HEK293 (cell line): ENCODE data around the gene PTGFRN.

Source experiments
- KLF9 ChIP-seq: fragments of 450-650 bp; formaldehyde crosslinking; IDR thresholded peaks from 2 replicates; pipeline ENCODE4 v1.5.1; 2016; ENCODE audit warnings: missing biosample characterization, missing genetic modification characterization, low read depth
- PATZ1 ChIP-seq: fragments of 450-650 bp; formaldehyde crosslinking; IDR thresholded peaks from 2 replicates; pipeline ENCODE4 v1.5.1; 2016; ENCODE audit warnings: missing biosample characterization, missing genetic modification characterization
- REPIN1 ChIP-seq: fragments of 450-650 bp; formaldehyde crosslinking; IDR thresholded peaks from 2 replicates; pipeline ENCODE4 v1.5.1; 2017; ENCODE audit warnings: missing biosample characterization, missing genetic modification characterization, low read depth
- SCRT1 ChIP-seq: fragments of 450-650 bp; formaldehyde crosslinking; IDR thresholded peaks from 2 replicates; pipeline ENCODE4 v1.5.1; 2016; ENCODE audit warnings: missing biosample characterization, missing genetic modification characterization, borderline replicate concordance
- YY2 ChIP-seq: fragments of 450-650 bp; formaldehyde crosslinking; IDR thresholded peaks from 2 replicates; pipeline ENCODE4 v1.5.1; 2016; ENCODE audit warnings: missing biosample characterization, missing genetic modification characterization
- ZBTB11 ChIP-seq: fragments of 450-650 bp; formaldehyde crosslinking; conservative IDR thresholded peaks from 2 replicates; pipeline ENCODE4 v1.5.1; 2016; ENCODE audit warnings: low read depth, missing biosample characterization, missing genetic modification characterization
- ZNF138 ChIP-seq: fragments of 450-650 bp; formaldehyde crosslinking; IDR thresholded peaks from 2 replicates; pipeline ENCODE4 v1.5.1; 2016; ENCODE audit warnings: missing biosample characterization, missing genetic modification characterization, borderline replicate concordance
- ZNF184 ChIP-seq: fragments of 450-650 bp; IDR thresholded peaks from 2 replicates; pipeline ENCODE4 v1.5.1; 2018; ENCODE audit warnings: missing biosample characterization, mild to moderate bottlenecking, missing genetic modification characterization
- ZNF19 ChIP-seq: fragments of 450-650 bp; formaldehyde crosslinking; IDR thresholded peaks from 2 replicates; pipeline ENCODE4; 2016; ENCODE audit warnings: missing biosample characterization, missing genetic modification characterization, low read depth
- ZNF24 ChIP-seq: fragments of 450-650 bp; formaldehyde crosslinking; IDR thresholded peaks from 2 replicates; pipeline ENCODE4 v1.5.1; 2016; ENCODE audit warnings: missing biosample characterization, missing genetic modification characterization
- ZNF335 ChIP-seq: fragments of 450-650 bp; formaldehyde crosslinking; conservative IDR thresholded peaks from 2 replicates; pipeline ENCODE4 v1.5.1; 2016; ENCODE audit warnings: missing biosample characterization, missing genetic modification characterization
- ZNF341 ChIP-seq: fragments of 450-650 bp; formaldehyde crosslinking; IDR thresholded peaks from 2 replicates; pipeline ENCODE4; 2016; ENCODE audit warnings: low read depth, missing biosample characterization, missing genetic modification characterization
- ZNF394 ChIP-seq: fragments of 450-650 bp; formaldehyde crosslinking; IDR thresholded peaks from 2 replicates; pipeline ENCODE4 v1.5.1; 2016; ENCODE audit warnings: missing biosample characterization, missing genetic modification characterization, mild to moderate bottlenecking, moderate library complexity, borderline replicate concordance
- ZNF426 ChIP-seq: fragments of 450-650 bp; formaldehyde crosslinking; IDR thresholded peaks from 2 replicates; pipeline ENCODE4 v1.5.1; 2017; ENCODE audit warnings: missing biosample characterization, missing genetic modification characterization, mild to moderate bottlenecking, inconsistent platforms, moderate library complexity
- ZNF510 ChIP-seq: fragments of 450-650 bp; formaldehyde crosslinking; IDR thresholded peaks from 2 replicates; pipeline ENCODE4 v1.5.1; 2018; ENCODE audit warnings: mild to moderate bottlenecking, missing genetic modification characterization, missing biosample characterization; ENCODE audit not compliant: insufficient replicate concordance
- ZNF658 ChIP-seq: fragments of 450-650 bp; formaldehyde crosslinking; IDR thresholded peaks from 2 replicates; pipeline ENCODE4; 2016; ENCODE audit warnings: missing biosample characterization, missing genetic modification characterization
- ZNF664 ChIP-seq: fragments of 450-650 bp; formaldehyde crosslinking; IDR thresholded peaks from 2 replicates; pipeline ENCODE4 v1.5.1; 2016; ENCODE audit warnings: missing biosample characterization, missing genetic modification characterization
- ZNF768 ChIP-seq: fragments of 450-650 bp; formaldehyde crosslinking; IDR thresholded peaks from 2 replicates; pipeline ENCODE4 v1.5.1; 2018; ENCODE audit warnings: missing biosample characterization, mild to moderate bottlenecking, missing genetic modification characterization
- ZSCAN16 ChIP-seq: fragments of 450-650 bp; formaldehyde crosslinking; IDR thresholded peaks from 2 replicates; pipeline ENCODE4 v1.5.1; 2016; ENCODE audit warnings: missing biosample characterization, missing genetic modification characterization
- ZSCAN4 ChIP-seq: fragments of 450-650 bp; formaldehyde crosslinking; IDR thresholded peaks from 2 replicates; pipeline ENCODE4 v1.5.1; 2017; ENCODE audit warnings: missing biosample characterization, missing genetic modification characterization
- TF ChIP-seq, protein P1 (sequence below): sonication (generic); formaldehyde crosslinking; IDR thresholded peaks from 2 replicates; pipeline ENCODE4 v1.8.1; 2022; ENCODE audit warnings: mild to moderate bottlenecking, moderate library complexity, missing genetic modification reagents
- TF ChIP-seq, protein P2 (sequence below): fragments of 450-650 bp; formaldehyde crosslinking; IDR thresholded peaks from 2 replicates; pipeline ENCODE4 v1.5.1; 2016; ENCODE audit warnings: missing biosample characterization, missing genetic modification characterization
- TF ChIP-seq, protein P3 (sequence below): fragments of 450-650 bp; formaldehyde crosslinking; IDR thresholded peaks from 2 replicates; pipeline ENCODE4 v1.5.1; 2016; ENCODE audit warnings: missing biosample characterization, missing genetic modification characterization
- TF ChIP-seq, protein P4 (sequence below): fragments of 450-650 bp; formaldehyde crosslinking; IDR thresholded peaks from 2 replicates; pipeline ENCODE4 v1.5.1; 2016; ENCODE audit warnings: missing biosample characterization, missing genetic modification characterization

The PTGFRN gene

DNA sequence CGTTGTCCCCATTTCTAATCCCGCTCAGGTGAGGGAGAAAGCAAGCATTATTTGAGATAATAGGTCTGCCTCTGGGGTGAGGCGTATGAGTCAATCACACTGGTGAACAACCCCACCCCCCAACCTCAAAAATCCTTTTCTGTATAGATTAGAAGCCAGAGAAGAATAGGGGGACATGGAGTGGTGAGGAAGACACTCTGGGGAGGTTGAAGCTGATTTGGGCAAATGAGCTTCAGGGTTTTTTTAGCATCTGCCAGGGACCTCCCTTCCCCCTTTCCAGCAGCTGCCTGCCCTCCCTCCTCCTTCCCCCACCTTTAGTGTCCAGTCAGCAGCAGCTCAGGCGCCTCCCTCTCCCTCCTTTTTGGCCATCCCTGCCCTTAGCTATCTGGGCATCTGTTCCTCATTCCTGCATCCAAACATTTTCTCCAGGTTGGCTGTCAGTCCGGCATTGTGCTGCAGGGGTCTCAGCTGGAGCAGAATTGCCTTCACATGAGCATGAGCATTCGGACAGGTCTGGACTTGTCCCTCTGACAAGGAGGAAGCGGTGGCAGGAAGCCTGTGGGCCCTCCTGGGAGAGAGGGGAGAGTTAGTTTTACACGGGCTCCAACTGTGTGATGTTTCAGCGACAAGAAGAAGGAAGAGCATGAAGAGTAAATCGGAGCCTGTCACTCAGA, 30.8 kb upstream of the PTGFRN start (continued):
- TF ChIP-seq ZSCAN16 (no peak), REPIN1 (tag by site-specific recombination) (no peak), ZNF394 (tag by site-specific recombination) (no peak; the same call in 1 of the 2 replicates), PATZ1 (tag by site-specific recombination) (peak; percentile 51; the same call in 1 of the 2 replicates), ZNF184 (tag by site-specific recombination) (no peak), ZNF768 (tag by site-specific recombination) (no peak), ZNF426 (tag by site-specific recombination) (no peak), ZNF658 (tag by site-specific recombination) (no peak), SCRT1 (tag by site-specific recombination) (no peak), ZNF335 (tag by site-specific recombination) (peak; percentile 54), KLF9 (tag by site-specific recombination) (peak; percentile 26; the same call in 1 of the 2 replicates), ZNF24 (tag by site-specific recombination) (0 out of 2 replicates have a peak, but pooled peaks have one; percentile 63), ZSCAN4 (no peak), YY2 (tag by site-specific recombination) (no peak), ZNF510 (tag by site-specific recombination) (no peak), ZNF664 (tag by site-specific recombination) (0 out of 2 replicates have a peak, but pooled peaks have one; percentile 21), ZNF341 (tag by site-specific recombination) (peak; percentile 21; the same call in 1 of the 2 replicates), ZNF19 (no peak), ZNF138 (no peak), ZBTB11 (tag by site-specific recombination) (no peak)
- TF ChIP-seq, protein P1, sequence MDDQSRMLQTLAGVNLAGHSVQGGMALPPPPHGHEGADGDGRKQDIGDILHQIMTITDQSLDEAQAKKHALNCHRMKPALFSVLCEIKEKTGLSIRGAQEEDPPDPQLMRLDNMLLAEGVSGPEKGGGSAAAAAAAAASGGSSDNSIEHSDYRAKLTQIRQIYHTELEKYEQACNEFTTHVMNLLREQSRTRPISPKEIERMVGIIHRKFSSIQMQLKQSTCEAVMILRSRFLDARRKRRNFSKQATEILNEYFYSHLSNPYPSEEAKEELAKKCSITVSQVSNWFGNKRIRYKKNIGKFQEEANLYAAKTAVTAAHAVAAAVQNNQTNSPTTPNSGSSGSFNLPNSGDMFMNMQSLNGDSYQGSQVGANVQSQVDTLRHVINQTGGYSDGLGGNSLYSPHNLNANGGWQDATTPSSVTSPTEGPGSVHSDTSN = no peak
- TF ChIP-seq, protein P2, sequence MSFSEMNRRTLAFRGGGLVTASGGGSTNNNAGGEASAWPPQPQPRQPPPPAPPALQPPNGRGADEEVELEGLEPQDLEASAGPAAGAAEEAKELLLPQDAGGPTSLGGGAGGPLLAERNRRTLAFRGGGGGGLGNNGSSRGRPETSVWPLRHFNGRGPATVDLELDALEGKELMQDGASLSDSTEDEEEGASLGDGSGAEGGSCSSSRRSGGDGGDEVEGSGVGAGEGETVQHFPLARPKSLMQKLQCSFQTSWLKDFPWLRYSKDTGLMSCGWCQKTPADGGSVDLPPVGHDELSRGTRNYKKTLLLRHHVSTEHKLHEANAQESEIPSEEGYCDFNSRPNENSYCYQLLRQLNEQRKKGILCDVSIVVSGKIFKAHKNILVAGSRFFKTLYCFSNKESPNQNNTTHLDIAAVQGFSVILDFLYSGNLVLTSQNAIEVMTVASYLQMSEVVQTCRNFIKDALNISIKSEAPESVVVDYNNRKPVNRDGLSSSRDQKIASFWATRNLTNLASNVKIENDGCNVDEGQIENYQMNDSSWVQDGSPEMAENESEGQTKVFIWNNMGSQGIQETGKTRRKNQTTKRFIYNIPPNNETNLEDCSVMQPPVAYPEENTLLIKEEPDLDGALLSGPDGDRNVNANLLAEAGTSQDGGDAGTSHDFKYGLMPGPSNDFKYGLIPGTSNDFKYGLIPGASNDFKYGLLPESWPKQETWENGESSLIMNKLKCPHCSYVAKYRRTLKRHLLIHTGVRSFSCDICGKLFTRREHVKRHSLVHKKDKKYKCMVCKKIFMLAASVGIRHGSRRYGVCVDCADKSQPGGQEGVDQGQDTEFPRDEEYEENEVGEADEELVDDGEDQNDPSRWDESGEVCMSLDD (tag by site-specific recombination) = no peak
- TF ChIP-seq, protein P3, sequence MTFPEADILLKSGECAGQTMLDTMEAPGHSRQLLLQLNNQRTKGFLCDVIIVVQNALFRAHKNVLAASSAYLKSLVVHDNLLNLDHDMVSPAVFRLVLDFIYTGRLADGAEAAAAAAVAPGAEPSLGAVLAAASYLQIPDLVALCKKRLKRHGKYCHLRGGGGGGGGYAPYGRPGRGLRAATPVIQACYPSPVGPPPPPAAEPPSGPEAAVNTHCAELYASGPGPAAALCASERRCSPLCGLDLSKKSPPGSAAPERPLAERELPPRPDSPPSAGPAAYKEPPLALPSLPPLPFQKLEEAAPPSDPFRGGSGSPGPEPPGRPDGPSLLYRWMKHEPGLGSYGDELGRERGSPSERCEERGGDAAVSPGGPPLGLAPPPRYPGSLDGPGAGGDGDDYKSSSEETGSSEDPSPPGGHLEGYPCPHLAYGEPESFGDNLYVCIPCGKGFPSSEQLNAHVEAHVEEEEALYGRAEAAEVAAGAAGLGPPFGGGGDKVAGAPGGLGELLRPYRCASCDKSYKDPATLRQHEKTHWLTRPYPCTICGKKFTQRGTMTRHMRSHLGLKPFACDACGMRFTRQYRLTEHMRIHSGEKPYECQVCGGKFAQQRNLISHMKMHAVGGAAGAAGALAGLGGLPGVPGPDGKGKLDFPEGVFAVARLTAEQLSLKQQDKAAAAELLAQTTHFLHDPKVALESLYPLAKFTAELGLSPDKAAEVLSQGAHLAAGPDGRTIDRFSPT (tag by site-specific recombination) = peak; percentile 59; the same call in 1 of the 2 replicates
- TF ChIP-seq, protein P4, sequence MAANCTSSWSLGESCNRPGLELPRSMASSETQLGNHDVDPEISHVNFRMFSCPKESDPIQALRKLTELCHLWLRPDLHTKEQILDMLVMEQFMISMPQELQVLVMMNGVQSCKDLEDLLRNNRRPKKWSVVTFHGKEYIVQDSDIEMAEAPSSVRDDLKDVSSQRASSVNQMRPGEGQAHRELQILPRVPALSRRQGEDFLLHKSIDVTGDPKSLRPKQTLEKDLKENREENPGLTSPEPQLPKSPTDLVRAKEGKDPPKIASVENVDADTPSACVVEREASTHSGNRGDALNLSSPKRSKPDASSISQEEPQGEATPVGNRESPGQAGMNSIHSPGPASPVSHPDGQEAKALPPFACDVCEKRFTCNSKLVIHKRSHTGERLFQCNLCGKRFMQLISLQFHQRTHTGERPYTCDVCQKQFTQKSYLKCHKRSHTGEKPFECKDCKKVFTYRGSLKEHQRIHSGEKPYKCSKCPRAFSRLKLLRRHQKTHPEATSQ (tag by site-specific recombination) = no peak
